SK-MEL-5 (cell line): ENCODE data around the gene FBXO48. TPM values are rescaled to one million over a fixed set of nuclear protein-coding genes. Genes with fewer than 3 reads are reported as not detected.

Experiments used
- total RNA-seq: library from RNA; depleted of rRNA; stranded (reverse); fragments of >200 nt; shearing (Covaris generic); gene quantifications from 2 replicates; pipeline ENCODE4 v1.2.3, GENCODE V29; 2014; rRNA removed

The FBXO48 gene
- total RNA-seq, 1 experiment from 2014 or later = 1.2 TPM

Other genes with a start within 250 kb of the FBXO48 start
- 20.3 and 23.6 TPM in 2 replicates for gene PPP3R1, start 214.8 kb downstream of the FBXO48 start, total RNA-seq
- 28.4 and 34.9 TPM in 2 replicates for gene CNRIP1, start 147.3 kb downstream of the FBXO48 start, total RNA-seq
- not detected in 2 replicates for gene PLEK, start 102.0 kb downstream of the FBXO48 start, total RNA-seq
- gene APLF, start 291 bp upstream of the FBXO48 start, total RNA-seq = 5.2 and 6.4 TPM in 2 replicates
- gene PROKR1, start 176.3 kb upstream of the FBXO48 start, total RNA-seq = 6.3 and 6.9 TPM in 2 replicates